CD4-positive, alpha-beta T cell treated with Interleukin-12 subunit alpha and Interleukin-12 subunit beta, for 1 hour (primary cell): ENCODE measurements around the gene ASPN.
"Not testable (repeated sequence)": the region's sequence is repeated elsewhere in the genome, so short reads cannot be mapped to it uniquely, and the experiment has no call there.

Experiments
- DNase-seq: peaks from one replicate; pipeline ENCODE4 v3.0.0-alpha.2; 2020

The ASPN gene

GRCh38 chr9:92467041-92467440 lies 15.3 kb downstream of the ASPN start:
- DNase-seq, result no peak

GRCh38 chr9:92463984-92464383 lies 18.3 kb downstream of the ASPN start:
- DNase-seq, result no peak

GRCh38 chr9:92463387-92463786 lies 18.9 kb downstream of the ASPN start:
- DNase-seq, result no peak

DNA sequence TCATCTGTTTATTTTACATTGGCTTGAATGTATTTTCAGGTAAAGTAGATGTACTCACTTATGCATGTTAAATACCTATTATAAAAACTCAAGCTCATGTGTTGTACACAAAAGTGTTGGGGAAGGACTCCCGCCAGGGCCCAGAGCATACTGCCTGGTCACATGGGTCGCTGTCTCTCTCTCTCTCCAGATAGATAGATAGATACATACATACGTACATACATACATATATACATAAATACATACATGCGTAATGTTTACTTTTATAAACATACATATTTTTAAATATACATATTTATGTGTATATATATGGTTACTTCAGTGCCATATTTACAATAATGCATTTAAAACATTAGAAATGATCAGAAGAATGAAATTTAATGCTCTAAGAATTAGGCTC lies 24.7 kb downstream of the ASPN start:
- DNase-seq, result no peak

- DNase-seq, result peak; percentile 10
These were observed 27.1 kb downstream of the ASPN start for GRCh38 chr9:92455217-92455616.

DNA sequence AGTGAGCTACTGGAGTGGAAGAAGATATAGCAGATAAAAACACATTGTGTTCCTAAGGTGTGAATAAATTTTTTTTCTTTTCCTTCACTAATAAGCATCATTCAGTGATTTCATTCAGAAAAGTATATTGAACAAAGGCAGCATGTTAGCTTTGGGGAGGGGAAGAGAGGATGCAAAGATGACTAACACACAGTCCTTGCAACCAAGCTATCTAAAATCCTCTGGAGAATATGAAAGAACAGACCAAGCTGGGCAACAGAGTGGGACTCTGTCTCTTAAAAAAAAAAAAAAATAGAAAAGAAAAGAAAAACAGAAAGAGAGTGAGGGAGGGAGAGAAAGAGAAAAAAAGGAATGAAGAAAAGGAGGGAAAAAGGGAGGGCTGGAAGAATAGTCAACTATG lies 35.8 kb downstream of the ASPN start:
- no peak for DNase-seq

DNA sequence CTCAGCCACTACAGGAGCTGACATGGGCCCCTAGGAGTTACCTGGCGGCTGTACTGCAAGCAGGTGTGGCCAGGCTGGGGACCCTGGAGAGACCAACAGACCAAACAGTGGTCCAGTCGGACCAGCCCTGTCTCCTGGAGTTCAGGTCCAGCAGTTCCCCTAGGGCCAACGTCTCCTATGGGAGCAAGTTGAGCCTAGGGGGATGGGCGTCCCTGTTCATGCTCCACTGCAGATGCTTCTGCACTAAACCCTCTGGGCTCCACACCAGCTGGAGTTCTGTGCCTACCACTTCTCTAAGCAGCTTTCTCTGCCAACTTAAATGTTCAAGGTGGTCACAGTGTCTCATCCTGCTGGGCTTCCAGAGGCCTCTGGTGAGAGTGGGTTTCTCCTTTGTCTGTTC lies 37.5 kb downstream of the ASPN start:
- no peak for DNase-seq

GRCh38 chr9:92440751-92441046 lies 41.6 kb downstream of the ASPN start:
- DNase-seq, result peak; percentile 22

DNA sequence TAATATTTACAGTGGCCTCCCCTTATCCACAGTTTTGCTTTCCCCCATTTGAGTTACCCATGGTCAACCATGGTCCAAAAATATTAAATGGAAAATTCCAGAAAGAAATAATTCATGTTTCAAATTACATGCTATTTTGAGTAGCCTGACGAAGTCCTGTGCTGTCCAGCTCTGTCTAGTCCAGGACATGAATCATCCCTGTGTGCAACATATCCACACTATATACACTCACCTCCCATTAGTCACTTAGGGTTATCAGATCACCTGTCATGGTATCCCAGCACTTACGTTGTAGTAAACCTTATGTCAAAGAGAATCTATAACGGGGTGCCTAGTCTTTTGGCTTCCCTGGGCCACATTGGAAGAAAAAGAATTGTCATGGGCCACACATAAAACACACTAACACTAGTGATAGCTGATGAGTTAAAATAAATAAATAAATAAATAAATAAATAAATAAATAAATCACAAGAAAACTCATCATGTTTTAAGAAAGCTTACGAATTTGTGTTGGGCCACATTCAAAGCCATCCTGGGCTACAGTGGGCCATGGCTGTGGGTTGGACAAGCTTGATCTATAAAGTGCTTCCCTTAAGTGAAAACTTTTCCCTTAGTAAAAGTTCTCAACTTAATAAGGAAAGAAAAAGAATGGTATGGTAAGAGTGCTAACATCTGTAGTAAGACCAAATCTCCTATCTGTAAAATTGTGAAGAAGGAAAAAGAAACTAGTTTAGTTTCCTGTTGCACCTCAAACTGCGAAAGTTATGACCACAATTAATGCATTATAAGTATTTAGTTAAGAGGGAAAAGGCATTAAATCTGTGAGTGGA lies 42.2 kb downstream of the ASPN start:
- no peak for DNase-seq

- peak; percentile 10 for DNase-seq
These were observed 43.3 kb downstream of the ASPN start for GRCh38 chr9:92438900-92439526.

DNA sequence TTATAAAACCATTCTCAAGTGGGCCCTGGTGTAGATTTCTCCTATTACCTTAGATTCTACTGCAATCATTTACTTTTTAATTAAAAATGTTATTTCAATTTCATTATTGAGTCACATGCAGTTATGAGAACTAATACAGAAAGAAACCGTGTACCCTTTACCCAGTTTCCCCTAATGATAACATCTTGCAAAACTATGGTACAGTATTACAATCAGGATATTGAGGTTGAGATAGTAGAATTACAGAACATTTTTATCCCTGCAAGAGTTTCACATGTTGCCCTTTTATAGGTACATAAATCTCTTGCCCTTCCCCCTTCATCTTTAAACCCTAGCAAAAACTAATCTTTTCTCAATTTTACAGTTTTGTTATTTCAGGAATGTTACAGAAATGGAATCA lies 47.0 kb downstream of the ASPN start:
- DNase-seq, result no peak

DNA sequence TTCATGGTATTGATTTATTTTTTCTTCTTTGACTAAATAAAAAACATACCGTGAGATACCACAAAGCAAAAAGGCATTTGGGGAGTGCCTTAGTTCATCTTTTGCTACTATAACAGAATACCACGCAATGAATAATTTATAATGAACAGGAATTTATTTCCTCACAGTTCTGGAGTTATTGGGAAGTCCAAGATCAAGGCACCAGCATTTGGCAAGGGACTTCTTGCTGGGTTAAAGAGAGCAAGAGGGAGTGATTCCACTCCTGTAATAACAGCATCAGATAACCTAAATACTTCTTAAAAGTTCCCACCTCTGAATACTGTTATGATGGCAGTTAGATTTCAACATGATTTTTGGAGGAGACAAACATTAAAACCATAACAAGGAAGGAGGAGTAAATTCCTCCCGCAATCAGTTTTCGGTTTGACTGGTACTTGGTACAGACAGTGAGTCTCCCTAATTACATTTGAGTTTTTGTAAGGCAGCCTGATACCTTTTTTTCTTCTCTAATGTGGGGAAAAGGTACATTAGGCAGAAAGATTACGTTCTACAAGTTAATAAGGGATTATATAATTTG lies 49.2 kb downstream of the ASPN start:
- DNase-seq, result no peak

DNA sequence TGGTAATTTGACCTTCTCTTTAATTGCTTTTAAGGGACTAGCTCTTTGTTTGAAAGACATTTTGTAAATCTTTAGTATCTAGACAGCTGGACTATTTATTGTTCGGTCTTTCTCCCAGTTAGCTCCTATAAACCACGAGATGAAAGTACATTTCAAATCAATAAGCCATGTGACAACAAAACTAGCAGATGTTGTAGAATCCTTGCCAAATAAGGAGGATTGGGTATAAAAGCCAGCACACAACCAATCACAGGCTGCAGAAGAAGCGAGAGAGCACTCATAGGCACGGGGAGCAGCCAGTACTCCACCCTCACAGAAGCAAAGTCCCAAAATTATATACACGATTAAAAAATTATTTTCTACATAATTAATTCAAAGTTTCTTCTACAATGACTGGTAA lies 50.0 kb downstream of the ASPN start:
- DNase-seq, result no peak

- no peak for DNase-seq
These were observed 52.5 kb downstream of the ASPN start for GRCh38 chr9:92429836-92430235.

DNA sequence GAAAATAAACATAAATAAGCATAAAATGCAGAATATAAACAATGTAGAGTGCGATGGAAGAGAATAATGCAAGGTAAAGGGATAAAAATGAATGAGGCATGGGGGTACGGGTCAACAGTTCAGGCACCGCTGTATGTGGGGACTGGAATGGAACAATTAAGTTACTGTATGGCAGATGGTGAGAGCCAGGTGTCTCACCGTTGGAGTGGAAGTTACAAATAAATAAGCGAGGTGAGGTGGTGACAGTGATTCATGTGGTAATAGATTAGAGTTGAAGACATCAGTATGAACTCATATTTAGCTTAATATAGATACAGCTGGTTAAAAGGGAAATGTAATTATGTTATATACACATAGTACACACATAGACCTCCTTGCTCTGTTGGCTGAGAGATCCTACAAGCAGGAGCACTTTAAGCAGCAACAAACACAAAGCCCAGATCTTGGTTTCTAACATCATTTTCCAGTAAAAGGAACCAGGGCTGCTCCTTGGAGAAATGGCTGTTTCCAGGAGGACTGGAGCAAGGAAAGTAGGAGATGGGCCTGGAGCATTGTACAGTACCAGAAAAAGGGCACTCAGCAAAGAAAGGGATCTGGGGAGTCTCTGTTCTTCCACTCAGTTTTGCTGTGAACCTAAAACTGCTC lies 55.7 kb downstream of the ASPN start:
- DNase-seq, result no peak

- DNase-seq, result no peak
These were observed 56.8 kb downstream of the ASPN start for GRCh38 chr9:92425474-92425873.

DNA sequence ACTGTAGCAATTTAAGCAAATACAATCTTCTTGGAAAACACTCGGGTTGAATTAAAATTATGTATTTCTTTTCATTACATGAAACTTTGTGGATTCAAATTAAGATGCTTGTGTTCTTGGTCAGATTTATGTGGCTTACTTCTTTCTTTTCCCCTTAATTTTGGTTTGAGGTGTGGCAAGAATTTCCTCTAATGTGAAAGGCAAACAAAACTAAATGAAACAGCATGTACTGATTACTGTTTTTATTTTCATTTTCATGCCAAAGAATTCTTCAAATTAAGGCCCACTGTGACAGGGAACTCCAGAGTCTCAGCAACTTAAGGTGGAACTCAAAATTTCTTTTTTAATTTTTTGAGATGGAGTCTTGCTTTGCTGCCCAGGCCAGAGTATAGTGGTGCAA lies 58.0 kb downstream of the ASPN start, which contains the start of gene OMD:
OMD (minus strand) TSS at position 132 of the 400 bp plus-strand sequence. CDS start 6,913 bp downstream, outside the sequence.
- DNase-seq, result no peak

- no peak for DNase-seq
These were observed 58.7 kb downstream of the ASPN start for GRCh38 chr9:92423612-92424011.

- DNase-seq, result no peak
These were observed 59.5 kb downstream of the ASPN start for GRCh38 chr9:92422611-92423338.

DNA sequence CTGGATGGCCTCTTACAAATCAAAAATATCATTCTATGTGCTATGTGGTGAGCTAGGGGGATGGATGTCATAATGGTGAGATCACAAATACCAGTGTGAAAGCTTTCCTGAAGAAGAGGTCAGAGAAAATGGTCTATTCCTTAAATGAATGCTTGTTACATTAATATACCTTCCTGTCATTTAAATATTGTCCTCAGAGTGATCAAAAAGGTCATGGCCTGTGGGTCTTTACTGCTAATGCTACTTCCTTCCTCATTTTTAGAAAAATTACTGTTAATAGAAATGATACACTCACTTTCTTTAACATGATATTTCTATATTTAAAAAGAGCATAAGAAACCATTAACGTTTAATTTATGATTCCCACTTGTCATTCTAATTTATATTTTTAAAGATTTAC lies 67.7 kb downstream of the ASPN start:
- no peak for DNase-seq

DNA sequence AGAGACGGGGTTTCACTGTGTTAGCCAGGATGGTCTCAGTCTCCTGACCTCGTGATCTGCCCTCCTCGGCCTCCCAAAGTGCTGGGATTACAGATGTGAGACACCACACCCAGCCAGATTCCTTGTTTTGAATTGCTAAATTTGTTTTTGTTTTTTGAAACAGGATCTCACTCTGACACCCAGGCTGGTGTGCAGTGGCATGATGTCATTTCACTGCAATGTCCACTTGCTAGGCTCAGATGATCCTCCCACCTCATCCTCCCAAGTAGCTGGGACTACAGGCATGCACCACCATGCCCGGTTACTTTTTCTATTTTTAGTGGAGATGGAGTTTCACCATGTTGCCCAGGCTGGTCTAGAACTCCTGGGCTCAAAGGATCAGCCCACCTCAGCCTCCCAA lies 71.1 kb downstream of the ASPN start:
- DNase-seq, result not testable (repeated sequence)

GRCh38 chr9:92408747-92409478 lies 73.4 kb downstream of the ASPN start:
- DNase-seq, result no peak
